Measurements from ENCODE around the gene GASK1A. TPM values are rescaled to one million over a fixed set of nuclear protein-coding genes. Genes with fewer than 3 reads are reported as not detected.

GASK1A gene
- total and polyA plus RNA-seq, 2 donors from 2014 or later: 2.3 to 7.3 TPM

DNA sequence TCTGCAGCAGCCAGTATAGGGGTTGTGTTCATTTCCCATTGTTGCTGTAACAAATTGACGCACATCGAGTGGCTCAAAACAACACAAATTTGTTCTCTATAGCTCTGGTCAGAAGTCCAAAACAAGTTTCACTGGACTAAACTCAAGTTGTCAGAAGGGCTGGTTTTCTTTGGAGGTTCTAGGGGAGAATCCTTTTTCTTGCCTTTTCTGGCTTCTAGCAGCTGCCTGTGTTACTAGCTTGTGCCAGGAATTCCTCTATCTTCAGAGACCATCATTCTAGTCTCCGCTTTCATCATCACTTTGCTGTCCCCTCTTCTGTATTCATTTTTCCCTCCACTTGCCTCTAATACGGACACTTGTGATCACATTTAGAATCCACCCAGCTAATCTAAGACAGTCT is 20.5 kb downstream of the GASK1A start:
- no peak for FAIRE-seq
- no peak overlapping the region for H3K27ac ChIP-seq (ENCODE audit: low read depth in 2 of 2, low read length in 2 of 2)

DNA sequence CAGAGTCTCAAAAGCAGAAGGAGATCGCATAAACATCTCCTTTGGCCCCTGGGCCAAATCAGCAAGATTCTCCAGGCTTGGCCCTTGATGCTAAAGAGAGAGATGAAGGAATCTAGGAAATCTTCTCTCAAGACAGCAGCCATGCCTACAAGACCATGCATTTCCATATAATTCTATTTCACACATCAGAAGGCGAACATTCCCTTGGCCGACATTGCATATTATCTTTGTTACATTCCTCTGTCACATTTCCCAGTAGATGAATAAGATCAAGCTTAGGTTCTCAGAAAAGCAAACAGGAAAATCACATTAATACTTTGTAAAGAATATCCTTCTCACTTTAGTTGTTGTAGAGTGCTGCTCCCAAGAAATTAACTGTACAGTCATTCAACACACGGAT is 21.3 kb downstream of the GASK1A start:
- Histone ChIP-seq H3K27ac (ENCODE audit: low read depth in 2 of 2, low read length in 2 of 2) (peak overlapping the region; percentile 44 to 66), H3K9me3 (ENCODE audit: control insufficient read depth in 2 of 3, insufficient read depth in 1 of 3, low read length in 3 of 3) (no peaks in the 10 kb centered on the region), H3K27me3 (ENCODE audit: control insufficient read depth, insufficient read depth, low read length) (no peaks in the 10 kb centered on the region), H3K9ac (ENCODE audit: low read length in 3 of 3) (no peak overlapping the region), H3K4me3 (ENCODE audit: low read length in 3 of 3) (no peak overlapping the region), H3K4me1 (ENCODE audit: control insufficient read depth in 2 of 3, insufficient read depth in 2 of 3, low read depth in 1 of 3, low read length in 3 of 3) (peaks cover 0 to 7% (median 0%) of the 10 kb centered on the region in 3 donors), H3K36me3 (ENCODE audit: control insufficient read depth in 2 of 3, insufficient read depth in 3 of 3, low read length in 3 of 3) (no peaks in the 10 kb centered on the region)
- DNase-seq: no peak
- no peak for FAIRE-seq
- TF ChIP-seq, protein P1, sequence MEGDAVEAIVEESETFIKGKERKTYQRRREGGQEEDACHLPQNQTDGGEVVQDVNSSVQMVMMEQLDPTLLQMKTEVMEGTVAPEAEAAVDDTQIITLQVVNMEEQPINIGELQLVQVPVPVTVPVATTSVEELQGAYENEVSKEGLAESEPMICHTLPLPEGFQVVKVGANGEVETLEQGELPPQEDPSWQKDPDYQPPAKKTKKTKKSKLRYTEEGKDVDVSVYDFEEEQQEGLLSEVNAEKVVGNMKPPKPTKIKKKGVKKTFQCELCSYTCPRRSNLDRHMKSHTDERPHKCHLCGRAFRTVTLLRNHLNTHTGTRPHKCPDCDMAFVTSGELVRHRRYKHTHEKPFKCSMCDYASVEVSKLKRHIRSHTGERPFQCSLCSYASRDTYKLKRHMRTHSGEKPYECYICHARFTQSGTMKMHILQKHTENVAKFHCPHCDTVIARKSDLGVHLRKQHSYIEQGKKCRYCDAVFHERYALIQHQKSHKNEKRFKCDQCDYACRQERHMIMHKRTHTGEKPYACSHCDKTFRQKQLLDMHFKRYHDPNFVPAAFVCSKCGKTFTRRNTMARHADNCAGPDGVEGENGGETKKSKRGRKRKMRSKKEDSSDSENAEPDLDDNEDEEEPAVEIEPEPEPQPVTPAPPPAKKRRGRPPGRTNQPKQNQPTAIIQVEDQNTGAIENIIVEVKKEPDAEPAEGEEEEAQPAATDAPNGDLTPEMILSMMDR (IDR thresholded peaks at IDR 0.05; ENCODE audit: borderline replicate concordance, extremely low read depth, insufficient read depth): no peak
- intact Hi-C loops (cut with DNase I): no loop called here

More for the DNA sequence above, 20.5 kb downstream of the GASK1A start:
- DNase-seq: no peak
- no peaks in the 10 kb centered on the region for H3K36me3 ChIP-seq (ENCODE audit: control insufficient read depth in 2 of 3, insufficient read depth in 3 of 3, low read length in 3 of 3)
- H3K4me3 ChIP-seq (ENCODE audit: low read length in 3 of 3): no peak overlapping the region
- no peaks in the 10 kb centered on the region for H3K27me3 ChIP-seq (ENCODE audit: control insufficient read depth, insufficient read depth, low read length)
- H3K4me1 ChIP-seq (ENCODE audit: control insufficient read depth in 2 of 3, insufficient read depth in 2 of 3, low read depth in 1 of 3, low read length in 3 of 3): peaks cover 0 to 7% (median 0%) of the 10 kb centered on the region in 3 donors
- TF ChIP-seq, protein P1 (IDR thresholded peaks at IDR 0.05; ENCODE audit: borderline replicate concordance, extremely low read depth, insufficient read depth): no peak
- no peak overlapping the region for H3K9ac ChIP-seq (ENCODE audit: low read length in 3 of 3)
- H3K9me3 ChIP-seq (ENCODE audit: control insufficient read depth in 2 of 3, insufficient read depth in 1 of 3, low read length in 3 of 3): no peaks in the 10 kb centered on the region
- intact Hi-C loops (cut with DNase I): no loop called here

DNA sequence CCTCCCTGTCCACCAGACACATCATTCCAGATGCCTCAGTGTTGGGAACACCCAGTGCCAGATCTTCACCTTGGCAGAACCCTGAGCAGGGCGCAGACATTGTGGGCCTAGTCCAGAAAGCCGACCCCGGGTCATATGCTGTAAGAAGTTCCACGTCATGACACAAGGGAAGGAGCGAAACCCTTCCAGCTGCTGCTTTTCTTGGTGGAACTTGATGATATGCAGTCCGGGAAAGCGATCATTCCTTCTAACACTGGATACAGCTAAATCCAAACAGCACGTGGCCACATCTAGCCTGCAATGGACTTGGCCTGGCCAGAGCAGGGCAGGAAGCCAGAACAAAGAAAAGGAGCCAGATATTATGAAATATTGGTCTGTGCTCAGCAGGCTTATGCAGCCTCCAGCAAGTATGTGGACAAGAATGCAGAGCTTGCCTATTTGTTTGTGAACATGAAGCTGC is 22.0 kb downstream of the GASK1A start:
- Histone ChIP-seq H3K27me3 (ENCODE audit: control insufficient read depth, insufficient read depth, low read length) (no peaks in the 10 kb centered on the region), H3K27ac (ENCODE audit: low read depth in 2 of 2, low read length in 2 of 2) (peak overlapping the region; percentile 27 to 66), H3K4me1 (ENCODE audit: control insufficient read depth in 2 of 3, insufficient read depth in 2 of 3, low read depth in 1 of 3, low read length in 3 of 3) (peaks cover 0 to 7% (median 0%) of the 10 kb centered on the region in 3 donors), H3K4me3 (ENCODE audit: low read length in 3 of 3) (no peak overlapping the region), H3K9ac (ENCODE audit: low read length in 3 of 3) (no peak overlapping the region), H3K9me3 (ENCODE audit: control insufficient read depth in 2 of 3, insufficient read depth in 1 of 3, low read length in 3 of 3) (no peaks in the 10 kb centered on the region), H3K36me3 (ENCODE audit: control insufficient read depth in 2 of 3, insufficient read depth in 3 of 3, low read length in 3 of 3) (no peaks in the 10 kb centered on the region)
- DNase-seq (peak in 4 of 5 donors; percentile 62 to 96 (median 84)), FAIRE-seq (peak; percentile 51)
- intact Hi-C loops (cut with DNase I): no loop called here
- TF ChIP-seq, protein P1 (IDR thresholded peaks at IDR 0.05; ENCODE audit: borderline replicate concordance, extremely low read depth, insufficient read depth): no peak

All from kidney (tissue), 14 donors.